Mesothelial cell of epicardium (in vitro differentiated cells): ENCODE data around the gene SFMBT2. TPM values are rescaled to one million over a fixed set of nuclear protein-coding genes. Genes with fewer than 3 reads are reported as not detected.

Experiments
- DNase-seq, 2 experiments: peaks; one replicate each; pipeline ENCODE4 v3.0.0; 2021; ENCODE audit warnings: low spot score in 2 of 2; ENCODE audit not compliant: unreplicated experiment in 2 of 2
- H3K27ac Mint-ChIP-seq: 2 replicates; pipeline ENCODE4 v1.8.0; 2021; ENCODE audit warnings: mixed read lengths
- H3K27me3 Mint-ChIP-seq: 2 replicates; pipeline ENCODE4 v1.8.0; 2021; ENCODE audit warnings: low read depth, mixed read lengths
- H3K36me3 Mint-ChIP-seq: 2 replicates; pipeline ENCODE4 v1.8.0; 2021; ENCODE audit warnings: mixed read lengths
- H3K4me1 Mint-ChIP-seq: 2 replicates; pipeline ENCODE4 v1.8.0; 2021; ENCODE audit warnings: mixed read lengths
- H3K4me3 Mint-ChIP-seq: 2 replicates; pipeline ENCODE4 v1.8.0; 2021; ENCODE audit warnings: mild to moderate bottlenecking, moderate library complexity, mixed read lengths
- H3K9me3 Mint-ChIP-seq: 2 replicates; pipeline ENCODE4 v1.8.0; 2021; ENCODE audit warnings: mixed read lengths
- CTCF ChIP-seq: fragments of 200-600 bp; sonication (generic); IDR thresholded peaks from one replicate; pipeline ENCODE4 v1.5.0; 2021; ENCODE audit warnings: antibody characterized with exemption; ENCODE audit not compliant: unreplicated experiment
- total RNA-seq: library from RNA; stranded (reverse); gene quantifications from 3 replicates; pipeline ENCODE4 v1.2.1, GENCODE V29; 2021

Gene SFMBT2
- total RNA-seq, 1 donor from 2014 or later, result 2.3 TPM

- Mint-ChIP-seq H3K9me3 (peaks cover 8% of the 10 kb centered on the region), H3K36me3 (peaks cover 4% of the 10 kb centered on the region), H3K27me3 (peaks cover 70% of the 10 kb centered on the region), H3K27ac (no peak overlapping the region), H3K4me3 (no peak overlapping the region), H3K4me1 (peaks cover 38% of the 10 kb centered on the region)
- DNase-seq, result no peak
- no peak for TF ChIP-seq CTCF
Measured at GRCh38 chr10:7305053-7305452, 105.8 kb downstream of the SFMBT2 start.

- peaks cover 66% of the 10 kb centered on the region for H3K27me3 Mint-ChIP-seq
- DNase-seq, result no peak
- H3K9me3 Mint-ChIP-seq, result peaks cover 8% of the 10 kb centered on the region
- peaks cover 40% of the 10 kb centered on the region for H3K4me1 Mint-ChIP-seq
- no peak overlapping the region for H3K4me3 Mint-ChIP-seq
- H3K27ac Mint-ChIP-seq, result no peak overlapping the region
- peaks cover 4% of the 10 kb centered on the region for H3K36me3 Mint-ChIP-seq
- TF ChIP-seq CTCF, result no peak
Measured at GRCh38 chr10:7304110-7304509, 106.7 kb downstream of the SFMBT2 start.

GRCh38 chr10:7302930-7303557 is 107.8 kb downstream of the SFMBT2 start:
- H3K4me3 Mint-ChIP-seq, result no peak overlapping the region
- H3K27me3 Mint-ChIP-seq, result peaks cover 64% of the 10 kb centered on the region
- no peak for DNase-seq
- peaks cover 40% of the 10 kb centered on the region for H3K4me1 Mint-ChIP-seq
- no peak for TF ChIP-seq CTCF
- peaks cover 8% of the 10 kb centered on the region for H3K9me3 Mint-ChIP-seq
- H3K36me3 Mint-ChIP-seq, result peaks cover 4% of the 10 kb centered on the region
- peak overlapping the region; percentile 55 for H3K27ac Mint-ChIP-seq

GRCh38 chr10:7302392-7302906 is 108.4 kb downstream of the SFMBT2 start:
- H3K27me3 Mint-ChIP-seq, result peaks cover 63% of the 10 kb centered on the region
- no peak for DNase-seq
- no peak for TF ChIP-seq CTCF
- H3K9me3 Mint-ChIP-seq, result peaks cover 7% of the 10 kb centered on the region
- H3K4me3 Mint-ChIP-seq, result no peak overlapping the region
- H3K4me1 Mint-ChIP-seq, result peaks cover 40% of the 10 kb centered on the region
- H3K27ac Mint-ChIP-seq, result peak overlapping the region; percentile 22
- peaks cover 3% of the 10 kb centered on the region for H3K36me3 Mint-ChIP-seq

GRCh38 chr10:7301006-7301778 is 109.6 kb downstream of the SFMBT2 start:
- Mint-ChIP-seq H3K9me3 (no peaks in the 10 kb centered on the region), H3K4me3 (no peak overlapping the region), H3K27me3 (peaks cover 63% of the 10 kb centered on the region), H3K4me1 (peaks cover 45% of the 10 kb centered on the region), H3K27ac (no peak overlapping the region), H3K36me3 (no peaks in the 10 kb centered on the region)
- DNase-seq, result no peak
- no peak for TF ChIP-seq CTCF
